Heart left ventricle (tissue), 16 donors: Measurements from ENCODE around the gene TRIM17. TPM values are rescaled to one million over a fixed set of nuclear protein-coding genes. Genes with fewer than 3 reads are reported as not detected.

Source experiments
- ATAC-seq, 4 donors: fragments of 200-7000 bp; cut with Tn5 transposase; one replicate each; pipeline ENCODE4 v1.9.1; 2020 to 2022; ENCODE audit warnings: moderate library complexity in 4 of 4, mild to moderate bottlenecking in 3 of 4, moderate number of reproducible peaks in 1 of 4
- DNase-seq, 5 donors: peaks; one replicate each; pipeline ENCODE4 v3.0.0-alpha.2; 2020
- H3K27ac ChIP-seq, 12 donors: fragments of 200-600 bp; sonication (generic) in 4 of 12; one replicate each; pipeline versions ENCODE4 v1.5.0 to v1.8.0; 2016 to 2022; ENCODE audit warnings: mild to moderate bottlenecking in 2 of 12
- H3K27me3 ChIP-seq, 9 donors: fragments of 200-600 bp; sonication (generic) in 2 of 9; one replicate each; pipeline versions ENCODE4 v1.5.1 to v1.8.0; 2016 to 2022; ENCODE audit warnings: mild to moderate bottlenecking in 3 of 9
- H3K36me3 ChIP-seq, 9 donors: fragments of 200-600 bp; sonication (generic) in 2 of 9; one replicate each; pipeline versions ENCODE4 v1.5.0 to v1.8.0; 2018 to 2022; ENCODE audit warnings: mild to moderate bottlenecking in 2 of 9
- H3K4me1 ChIP-seq, 12 donors: fragments of 200-600 bp; sonication (generic) in 4 of 12; one replicate each; pipeline versions ENCODE4 v1.5.0 to v1.8.0; 2016 to 2022; ENCODE audit warnings: mild to moderate bottlenecking in 3 of 12
- H3K4me3 ChIP-seq, 12 donors: fragments of 200-600 bp; sonication (generic) in 4 of 12; one replicate each; pipeline versions ENCODE4 v1.5.0 to v1.8.0; 2017 to 2022; ENCODE audit warnings: mild to moderate bottlenecking in 9 of 12, moderate library complexity in 4 of 12
- H3K9me3 ChIP-seq, 12 donors: fragments of 200-600 bp; sonication (generic) in 4 of 12; one replicate each; pipeline versions ENCODE4 v1.5.0 to v1.8.0; 2016 to 2022; ENCODE audit warnings: mild to moderate bottlenecking in 1 of 12
- POLR2A ChIP-seq, 2 donors: fragments of 450-650 bp; IDR thresholded peaks; one replicate each; pipeline ENCODE4 v1.6.1; 2017; ENCODE audit warnings: antibody characterized with exemption in 2 of 2, mild to moderate bottlenecking in 2 of 2, moderate library complexity in 2 of 2
- WGBS, 4 donors: extraction: QIAGEN DNeasy Blood & Tissue Kit in 2 of 4; methylation state at CpG; one replicate each; pipeline versions ENCODE4 v1.1.5 to v1.1.7; 2013 to 2018; 5-methylcytosine and 5-hydroxymethylcytosine counted together
- intact Hi-C, 10 donors: fragments of 100-400 bp; cut with DNase I; formaldehyde crosslinking; loops; one replicate each; pipeline versions ENCODE4 v1.11.1 to v1.14.2; 2022
- polyA plus RNA-seq, 2 donors: library from polyadenylated mRNA; stranded (reverse); fragments of 200-250 nt; gene quantifications; one replicate each; pipeline ENCODE4 v1.2.3, GENCODE V29; 2013
- total RNA-seq, 9 donors: library from RNA; depleted of rRNA in 2 of 9; stranded (reverse); fragments of >200 nt in 2 of 9; fragmentation: NEBNext Ultra II Directional in 3 of 9; extraction: Animal tissue kit (Norgen Biotek cat#: 25700) in 3 of 9; gene quantifications; one replicate each; pipeline versions ENCODE4 v1.1.0 to v1.2.4, GENCODE V29; 2016 to 2023
- TF ChIP-seq, protein P1 (sequence below), 12 donors: fragments of 200-600 bp; sonication (generic) in 4 of 12; IDR thresholded peaks; one replicate each; pipeline versions ENCODE4 v1.5.0 to v1.8.0; 2018 to 2022; ENCODE audit warnings: antibody characterized with exemption in 12 of 12, mild to moderate bottlenecking in 5 of 12
- donor health status: ischemic (EF 13 %, LVEDD 7.1; RV severe dilation, severe dysfunction).
- donor health status: healthy with polysubstance abuse.
- donor health status: DM: no; HTN: yes; CAD: no.
- donor health status: DM: no; HTN: no; CAD: no.
- donor health status: ischemic (EF 25% LVEDD 6.9; RV normal size, moderate dysfunction).
- donor health status: ischemic (EF 25% LVEDD 5.7; RV mildly dilated, moderate dysfunction).
- donor health status: healthy.
- donor health status: DM: yes; HTN: yes; CAD: no.
- donor health status: ischemic (EF 35%, LVEDD 5.7; RV mildly dilated, moderate dysfunction).
- donor health status: nonischemic (EF 11% LVEDD 7.7; RV severe dilation, severe dysfunction).
- donor health status: DM: yes; HTN: yes; CAD: no.
- donor health status: PGD.
- donor health status: ischemic (EF 29% LVEDD 5.4; RV normal size, mild dysfunction).
- donor health status: nonischemic (EF 23%, LVEDD 6.1; RV moderate dilation, normal function).

The TRIM17 gene
- total and polyA plus RNA-seq, 11 donors = 0.08 to 1.7 (median 0.39) TPM; not detected in 3

DNA sequence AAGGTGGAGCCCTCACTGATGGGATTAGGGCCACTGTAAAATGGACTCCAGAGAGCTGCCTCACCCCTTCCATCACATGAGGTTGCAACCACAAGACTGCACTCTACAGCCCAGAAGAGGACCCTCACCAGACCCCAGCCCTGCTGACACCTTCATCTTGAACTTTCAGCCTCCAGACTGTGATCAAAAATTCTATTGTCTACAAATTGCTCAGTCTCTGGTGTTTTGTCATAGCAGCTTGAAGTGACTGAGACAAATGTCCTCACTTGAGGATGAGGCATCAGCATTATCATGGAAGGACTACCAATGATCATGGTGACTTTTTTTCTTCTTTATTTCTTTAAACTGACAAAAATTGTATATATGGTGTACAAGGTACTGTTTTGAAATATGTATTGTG, 26.7 kb upstream of the TRIM17 start:
- TF ChIP-seq, protein P1, sequence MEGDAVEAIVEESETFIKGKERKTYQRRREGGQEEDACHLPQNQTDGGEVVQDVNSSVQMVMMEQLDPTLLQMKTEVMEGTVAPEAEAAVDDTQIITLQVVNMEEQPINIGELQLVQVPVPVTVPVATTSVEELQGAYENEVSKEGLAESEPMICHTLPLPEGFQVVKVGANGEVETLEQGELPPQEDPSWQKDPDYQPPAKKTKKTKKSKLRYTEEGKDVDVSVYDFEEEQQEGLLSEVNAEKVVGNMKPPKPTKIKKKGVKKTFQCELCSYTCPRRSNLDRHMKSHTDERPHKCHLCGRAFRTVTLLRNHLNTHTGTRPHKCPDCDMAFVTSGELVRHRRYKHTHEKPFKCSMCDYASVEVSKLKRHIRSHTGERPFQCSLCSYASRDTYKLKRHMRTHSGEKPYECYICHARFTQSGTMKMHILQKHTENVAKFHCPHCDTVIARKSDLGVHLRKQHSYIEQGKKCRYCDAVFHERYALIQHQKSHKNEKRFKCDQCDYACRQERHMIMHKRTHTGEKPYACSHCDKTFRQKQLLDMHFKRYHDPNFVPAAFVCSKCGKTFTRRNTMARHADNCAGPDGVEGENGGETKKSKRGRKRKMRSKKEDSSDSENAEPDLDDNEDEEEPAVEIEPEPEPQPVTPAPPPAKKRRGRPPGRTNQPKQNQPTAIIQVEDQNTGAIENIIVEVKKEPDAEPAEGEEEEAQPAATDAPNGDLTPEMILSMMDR (IDR thresholded peaks at IDR 0.05) = no peak
- TF ChIP-seq POLR2A (IDR thresholded peaks at IDR 0.05) = no peak
- DNase-seq = no peak
- no peak for ATAC-seq
- Histone ChIP-seq H3K4me1 (peaks cover 0 to 22% (median 4%) of the 10 kb centered on the region in 12 donors), H3K27me3 (peaks cover 0 to 61% (median 24%) of the 10 kb centered on the region in 9 donors), H3K36me3 (no peaks in the 10 kb centered on the region), H3K9me3 (no peaks in the 10 kb centered on the region), H3K27ac (no peak overlapping the region), H3K4me3 (no peak overlapping the region)
- intact Hi-C loops = no loop called here

DNA sequence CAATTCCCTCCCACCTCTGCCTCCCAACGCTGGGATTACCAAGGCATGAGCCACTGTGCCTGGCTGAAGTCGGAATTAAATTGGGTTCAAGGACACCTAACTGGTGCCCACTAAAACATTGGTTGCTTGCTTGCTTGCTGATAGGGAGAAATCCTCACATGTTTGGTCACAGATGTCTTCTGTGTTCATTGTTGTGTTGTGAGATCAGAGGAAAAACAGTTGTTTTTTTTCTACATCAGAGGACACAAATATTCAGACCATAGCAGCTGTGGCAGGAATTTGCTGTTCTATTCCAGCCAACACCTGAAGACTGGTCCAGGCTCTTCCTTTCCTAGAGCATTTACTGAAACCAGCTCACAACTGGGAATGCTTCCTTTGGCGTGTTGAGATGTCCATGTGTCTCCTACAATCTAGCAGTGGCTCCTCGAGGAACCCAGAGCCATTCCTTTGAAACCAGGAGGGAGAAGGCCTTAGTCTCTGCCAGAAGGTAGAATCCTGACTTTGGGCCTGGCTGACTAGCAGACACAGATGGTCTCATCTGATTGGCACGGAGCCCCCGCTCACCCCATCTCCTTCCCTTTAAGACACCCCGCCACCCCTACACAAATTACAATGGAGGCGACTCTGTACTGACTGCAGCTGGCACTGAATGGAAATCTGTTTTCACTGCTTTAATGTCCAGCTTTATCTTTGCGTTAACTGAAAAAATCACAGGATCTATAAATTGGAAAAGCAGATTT, 24.3 kb upstream of the TRIM17 start:
- no peaks in the 10 kb centered on the region for H3K9me3 ChIP-seq
- intact Hi-C loops = no loop called here
- no peak overlapping the region for H3K27ac ChIP-seq
- no peak overlapping the region for H3K4me3 ChIP-seq
- peaks cover 0 to 14% (median 3%) of the 10 kb centered on the region in 12 donors for H3K4me1 ChIP-seq
- peaks cover 0 to 45% (median 19%) of the 10 kb centered on the region in 9 donors for H3K27me3 ChIP-seq
- ATAC-seq = no peak
- WGBS, 4 donors = 84 to 91% (median 89%) methylated on average over 9 of the region's 9 CpGs
- no peak for TF ChIP-seq POLR2A (IDR thresholded peaks at IDR 0.05)
- TF ChIP-seq, protein P1 (IDR thresholded peaks at IDR 0.05) = no peak
- no peaks in the 10 kb centered on the region for H3K36me3 ChIP-seq
- no peak for DNase-seq

DNA sequence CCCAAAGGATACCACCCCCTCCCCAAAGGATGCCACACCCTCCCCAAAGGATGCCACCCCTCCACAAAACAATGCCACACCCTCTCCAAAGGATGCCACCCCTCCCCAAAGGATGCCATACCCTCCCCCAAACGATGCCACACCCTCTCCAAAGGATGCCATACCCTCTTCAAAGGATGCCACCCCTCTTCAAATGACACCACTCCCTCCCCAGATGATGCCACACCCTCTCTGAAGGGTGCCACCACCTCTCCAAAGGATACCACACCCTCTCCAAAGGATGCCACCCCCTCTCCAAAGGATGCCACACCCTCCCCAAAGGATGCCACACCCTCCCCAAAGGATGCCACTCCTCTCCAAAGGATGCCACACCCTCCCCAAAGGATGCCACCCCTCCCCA, 21.6 kb upstream of the TRIM17 start:
- DNase-seq (no peak), ATAC-seq (no peak)
- Histone ChIP-seq H3K27me3 (peaks cover 0 to 36% (median 3%) of the 10 kb centered on the region in 9 donors), H3K9me3 (no peaks in the 10 kb centered on the region), H3K4me1 (peaks cover 0 to 6% (median 0%) of the 10 kb centered on the region in 12 donors), H3K36me3 (no peaks in the 10 kb centered on the region), H3K27ac (no peak overlapping the region), H3K4me3 (no peak overlapping the region)
- WGBS, 4 donors = 51 to 67% (median 56%) methylated on average over 1 of the region's 1 CpG
- intact Hi-C loops = no loop called here
- TF ChIP-seq, protein P1 (IDR thresholded peaks at IDR 0.05) = no peak
- TF ChIP-seq POLR2A (IDR thresholded peaks at IDR 0.05) = no peak

DNA sequence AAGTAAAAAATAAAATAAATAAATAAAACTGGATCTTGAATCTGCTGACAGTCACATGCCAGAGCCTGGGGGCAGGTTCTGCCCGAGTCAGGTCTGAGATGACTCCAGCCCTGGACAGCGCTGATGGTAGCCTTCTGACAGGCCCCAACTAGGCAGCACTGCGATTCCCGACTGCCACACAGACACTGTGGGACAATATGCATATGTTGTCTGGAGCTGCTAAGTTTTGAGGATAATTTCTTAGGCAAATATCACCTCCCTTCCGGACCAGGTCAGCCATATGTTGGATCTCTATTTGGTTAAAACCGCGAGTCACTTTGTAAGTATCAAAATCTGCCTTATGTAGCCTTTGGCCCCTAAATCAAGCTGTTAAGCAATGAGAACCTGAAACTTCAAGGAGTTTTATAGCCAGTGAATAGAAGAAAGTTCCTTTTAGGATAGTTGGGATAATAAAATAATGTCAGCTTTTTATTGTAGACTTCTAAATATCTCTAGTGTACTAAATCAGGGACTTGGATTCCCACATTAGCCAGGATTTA, 20.8 kb upstream of the TRIM17 start:
- H3K27ac ChIP-seq = no peak overlapping the region
- H3K4me3 ChIP-seq = no peak overlapping the region
- DNase-seq (no peak), ATAC-seq (no peak)
- TF ChIP-seq POLR2A (IDR thresholded peaks at IDR 0.05) = no peak
- TF ChIP-seq, protein P1 (IDR thresholded peaks at IDR 0.05) = no peak
- H3K9me3 ChIP-seq = no peaks in the 10 kb centered on the region
- H3K36me3 ChIP-seq = no peaks in the 10 kb centered on the region
- peaks cover 0 to 33% (median 3%) of the 10 kb centered on the region in 9 donors for H3K27me3 ChIP-seq
- WGBS, 4 donors = 88 to 91% (median 90%) methylated on average over 7 of the region's 7 CpGs
- peaks cover 0 to 6% (median 0%) of the 10 kb centered on the region in 12 donors for H3K4me1 ChIP-seq
- intact Hi-C loops = no loop called here
